Calu3 (cell line): ENCODE data around the gene GVQW3. TPM values are rescaled to one million over a fixed set of nuclear protein-coding genes. Genes with fewer than 3 reads are reported as not detected.

ENCODE experiments used
- BruUV-seq: library from RNA; stranded (reverse); fragments of 400-500 nt; replicated peaks from 2 replicates; lab custom pipeline; 2021; lab: Mats Ljungman, UMichigan
- CTCF ChIA-PET: fragments of 300-600 bp; sonication (Branson Sonifier 250); formaldehyde crosslinking; loops from one replicate; lab custom pipeline; 2022; ENCODE audit warnings: antibody characterized with exemption; lab: Charles Lee
- DNase-seq: peaks from one replicate; pipeline ENCODE4 v3.0.0; 2022
- H3K27ac Mint-ChIP-seq: one replicate; pipeline ENCODE4 v1.8.0; 2022; ENCODE audit warnings: mixed read lengths; ENCODE audit not compliant: unreplicated experiment
- H3K27me3 Mint-ChIP-seq: one replicate; pipeline ENCODE4 v1.8.0; 2022; ENCODE audit warnings: mixed read lengths; ENCODE audit not compliant: unreplicated experiment
- H3K36me3 Mint-ChIP-seq: one replicate; pipeline ENCODE4 v1.8.0; 2022; ENCODE audit warnings: mild to moderate bottlenecking, moderate library complexity, mixed read lengths; ENCODE audit not compliant: insufficient read depth, unreplicated experiment
- H3K4me1 Mint-ChIP-seq: one replicate; pipeline ENCODE4 v1.8.0; 2022; ENCODE audit warnings: mild to moderate bottlenecking, low read depth, mixed read lengths; ENCODE audit not compliant: unreplicated experiment
- H3K4me3 Mint-ChIP-seq: one replicate; pipeline ENCODE4 v1.8.0; 2022; ENCODE audit warnings: mild to moderate bottlenecking, low read depth, moderate library complexity, mixed read lengths; ENCODE audit not compliant: unreplicated experiment
- H3K9me3 Mint-ChIP-seq: one replicate; pipeline ENCODE4 v1.8.0; 2022; ENCODE audit warnings: low read depth, mixed read lengths; ENCODE audit not compliant: unreplicated experiment
- intact Hi-C: fragments of 100-400 bp; cut with micrococcal nuclease; formaldehyde crosslinking; loops from one replicate; pipeline ENCODE4 v1.10.0; 2022; ENCODE audit not compliant: unreplicated experiment
- total RNA-seq: library from RNA; stranded (reverse); gene quantifications from 2 replicates; pipeline ENCODE4 v1.2.3, GENCODE V29; 2022
- TF ChIP-seq, protein P1 (sequence below): fragments of 200-600 bp; IDR thresholded peaks from one replicate; pipeline ENCODE4 v1.8.0; 2022; ENCODE audit warnings: antibody characterized with exemption; ENCODE audit not compliant: unreplicated experiment

GVQW3 gene
- total RNA-seq, 1 experiment from 2014 or later: 7.2 TPM

DNA sequence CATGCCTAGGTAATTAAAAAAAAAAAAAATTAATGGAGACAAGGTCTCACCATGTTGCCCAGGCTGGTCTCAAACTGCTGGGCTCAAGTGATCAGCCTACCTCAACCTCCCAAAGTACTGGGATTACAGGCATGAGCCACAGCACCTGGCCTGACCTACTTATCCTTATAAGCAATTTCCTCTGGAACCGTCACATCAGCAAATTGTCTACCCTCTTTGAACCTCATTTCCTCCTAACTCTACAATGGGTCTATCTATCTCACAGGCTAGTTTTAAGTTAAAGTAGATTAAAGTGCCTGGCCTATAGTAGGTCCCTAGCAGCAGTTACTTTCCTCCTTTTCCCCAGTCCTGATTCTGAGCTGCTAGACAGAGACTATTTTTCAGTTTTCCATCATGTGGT is 43.7 kb upstream of the GVQW3 start:
- H3K27ac Mint-ChIP-seq: no peak overlapping the region
- H3K36me3 Mint-ChIP-seq: no peaks in the 10 kb centered on the region
- CTCF ChIA-PET: no interaction called here
- intact Hi-C loops: no loop called here
- H3K27me3 Mint-ChIP-seq: no peaks in the 10 kb centered on the region
- H3K4me1 Mint-ChIP-seq: no peaks in the 10 kb centered on the region
- TF ChIP-seq, protein P1, sequence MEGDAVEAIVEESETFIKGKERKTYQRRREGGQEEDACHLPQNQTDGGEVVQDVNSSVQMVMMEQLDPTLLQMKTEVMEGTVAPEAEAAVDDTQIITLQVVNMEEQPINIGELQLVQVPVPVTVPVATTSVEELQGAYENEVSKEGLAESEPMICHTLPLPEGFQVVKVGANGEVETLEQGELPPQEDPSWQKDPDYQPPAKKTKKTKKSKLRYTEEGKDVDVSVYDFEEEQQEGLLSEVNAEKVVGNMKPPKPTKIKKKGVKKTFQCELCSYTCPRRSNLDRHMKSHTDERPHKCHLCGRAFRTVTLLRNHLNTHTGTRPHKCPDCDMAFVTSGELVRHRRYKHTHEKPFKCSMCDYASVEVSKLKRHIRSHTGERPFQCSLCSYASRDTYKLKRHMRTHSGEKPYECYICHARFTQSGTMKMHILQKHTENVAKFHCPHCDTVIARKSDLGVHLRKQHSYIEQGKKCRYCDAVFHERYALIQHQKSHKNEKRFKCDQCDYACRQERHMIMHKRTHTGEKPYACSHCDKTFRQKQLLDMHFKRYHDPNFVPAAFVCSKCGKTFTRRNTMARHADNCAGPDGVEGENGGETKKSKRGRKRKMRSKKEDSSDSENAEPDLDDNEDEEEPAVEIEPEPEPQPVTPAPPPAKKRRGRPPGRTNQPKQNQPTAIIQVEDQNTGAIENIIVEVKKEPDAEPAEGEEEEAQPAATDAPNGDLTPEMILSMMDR: no peak
- H3K9me3 Mint-ChIP-seq: peaks cover 3% of the 10 kb centered on the region
- no peak for DNase-seq
- no peak overlapping the region for H3K4me3 Mint-ChIP-seq
- BruUV-seq: no TSS peak

- CTCF ChIA-PET: no interaction called here
- Mint-ChIP-seq H3K4me1 (no peaks in the 10 kb centered on the region), H3K9me3 (peaks cover 3% of the 10 kb centered on the region), H3K4me3 (no peak overlapping the region), H3K27me3 (no peaks in the 10 kb centered on the region), H3K27ac (no peak overlapping the region), H3K36me3 (no peaks in the 10 kb centered on the region)
- BruUV-seq: no TSS peak
- intact Hi-C loops: no loop called here
- TF ChIP-seq, protein P1: no peak
- DNase-seq: no peak
These were observed 43.2 kb upstream of the GVQW3 start for GRCh38 chr11:76337923-76338322.

- Mint-ChIP-seq H3K4me3 (no peak overlapping the region), H3K9me3 (peaks cover 3% of the 10 kb centered on the region), H3K27me3 (no peaks in the 10 kb centered on the region), H3K36me3 (no peaks in the 10 kb centered on the region), H3K27ac (no peak overlapping the region), H3K4me1 (no peaks in the 10 kb centered on the region)
- BruUV-seq: no TSS peak
- DNase-seq: no peak
- intact Hi-C loops: no loop called here
- CTCF ChIA-PET: no interaction called here
- TF ChIP-seq, protein P1: no peak
These were observed 41.9 kb upstream of the GVQW3 start for GRCh38 chr11:76339221-76339620.

DNA sequence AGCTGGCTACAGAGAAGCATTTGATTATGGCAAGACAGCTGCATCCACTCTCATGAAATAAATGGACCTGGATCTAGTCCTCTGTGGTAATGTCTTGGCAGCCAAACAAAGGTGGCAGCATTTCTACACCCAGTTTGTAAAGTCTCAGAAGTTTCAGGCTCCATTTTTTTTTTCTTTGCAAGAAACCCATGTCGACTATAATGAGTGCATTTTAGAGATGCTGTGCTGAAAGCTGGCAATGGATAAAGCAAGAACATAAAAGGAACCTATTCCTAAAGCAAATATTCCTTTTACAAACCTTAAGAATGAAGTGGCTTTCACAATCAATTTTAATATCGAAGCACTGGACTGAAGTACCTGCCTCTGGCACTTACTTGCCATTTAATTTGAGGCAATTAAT is 33.7 kb upstream of the GVQW3 start:
- H3K36me3 Mint-ChIP-seq: peaks cover 10% of the 10 kb centered on the region

More for the DNA sequence above, 33.7 kb upstream of the GVQW3 start:
- no peak for DNase-seq
- Mint-ChIP-seq H3K9me3 (no peaks in the 10 kb centered on the region), H3K4me3 (no peak overlapping the region), H3K27me3 (no peaks in the 10 kb centered on the region), H3K27ac (no peak overlapping the region), H3K4me1 (no peaks in the 10 kb centered on the region)
- TF ChIP-seq, protein P1: no peak
- CTCF ChIA-PET: no interaction called here
- intact Hi-C loops: no loop called here
- BruUV-seq: no TSS peak
